AG04449 (cell line): ENCODE results near the gene DNTT.

Source experiments
- CTCF ChIA-PET: fragments of 350-600 bp; formaldehyde crosslinking; extraction: SDS; loops from one replicate; lab custom pipeline; 2021; ENCODE audit warnings: antibody characterized with exemption; lab: Yijun Ruan, JAX
- POLR2A ChIA-PET: fragments of 400-600, 350-600 bp; formaldehyde crosslinking; extraction: SDS; loops from one replicate; lab custom pipeline; 2020; ENCODE audit warnings: antibody characterized with exemption, inconsistent platforms; lab: Yijun Ruan, JAX
- DNase-seq: peaks from one replicate; pipeline ENCODE4 v3.0.0-alpha.2; 2010; ENCODE audit warnings: low read depth, low spot score
- H3K4me3 ChIP-seq: 2 replicates; pipeline ENCODE4 v1.5.1; 2011; ENCODE audit warnings: low read depth, mild to moderate bottlenecking, control low read depth, low read length
- CTCF ChIP-seq: IDR thresholded peaks from one replicate; pipeline ENCODE4 v1.5.1; 2011; ENCODE audit warnings: mild to moderate bottlenecking, moderate library complexity, low read length, control low read depth, inconsistent platforms; ENCODE audit not compliant: insufficient read depth; ENCODE audit errors: missing control alignments

DNTT gene

GRCh38 chr10:96339956-96340904 is 36.0 kb downstream of the DNTT start:
- ChIA-PET POLR2A (no interaction called here), CTCF (interaction anchor here (0.5 to 3.5 kb wide), 18 partner anchors 8 to 326 kb away, joined by 3 to 27 read pairs (median 5); no protein-coding TSS in a partner anchor)
- H3K4me3 ChIP-seq: no peak overlapping the region
- peak; percentile 34 for DNase-seq
- peak; percentile 75 for TF ChIP-seq CTCF

- DNase-seq: no peak
- POLR2A ChIA-PET: no interaction called here
- CTCF ChIA-PET: interaction anchor here (0.7 to 3.5 kb wide), 11 partner anchors 8 to 330 kb away, joined by 3 to 27 read pairs (median 5); no protein-coding TSS in a partner anchor
- no peak overlapping the region for H3K4me3 ChIP-seq
- TF ChIP-seq CTCF: no peak
These were observed 37.3 kb downstream of the DNTT start for GRCh38 chr10:96341219-96342182.

- H3K4me3 ChIP-seq: no peak overlapping the region
- TF ChIP-seq CTCF: no peak
- no peak for DNase-seq
- ChIA-PET POLR2A (no interaction called here), CTCF (interaction anchor here (0.7 to 2.2 kb wide), 3 partner anchors 8 to 326 kb away, joined by 3 to 10 read pairs (median 3); no protein-coding TSS in a partner anchor)
These were observed 38.2 kb downstream of the DNTT start for GRCh38 chr10:96342402-96342801.

- CTCF ChIA-PET: interaction anchor here (2.2 kb wide), 1 partner anchor 10 kb away, joined by 10 read pairs; no protein-coding TSS in a partner anchor
- no peak for DNase-seq
- POLR2A ChIA-PET: no interaction called here
- no peak for TF ChIP-seq CTCF
- H3K4me3 ChIP-seq: no peak overlapping the region
These were observed 39.9 kb downstream of the DNTT start for GRCh38 chr10:96344178-96344577.

- H3K4me3 ChIP-seq: no peak overlapping the region
- TF ChIP-seq CTCF: no peak
- CTCF ChIA-PET: interaction anchor here (3.3 kb wide), 1 partner anchor 10 kb away, joined by 14 read pairs; no protein-coding TSS in a partner anchor
- no peak for DNase-seq
- POLR2A ChIA-PET: no interaction called here
These were observed 41.0 kb downstream of the DNTT start for GRCh38 chr10:96345222-96345621.
